Loucy (cell line): Measurements from ENCODE around the gene LYSMD4.
A peak's percentile ranks its signal among the peaks of the same experiment; 100 is the strongest.

Source experiments
- H2AFZ ChIP-seq: fragments of 200-600 bp; sonication (generic); 2 replicates; pipeline ENCODE4 v1.6.0; 2016; ENCODE audit warnings: antibody characterized with exemption, mild to moderate bottlenecking, low read length, moderate library complexity
- H3F3A ChIP-seq: fragments of 200-600 bp; 2 replicates; pipeline ENCODE4 v1.6.0; 2016; ENCODE audit warnings: antibody characterized with exemption, low read depth, mild to moderate bottlenecking
- H3K27me3 ChIP-seq: fragments of 200-600 bp; sonication (generic); 2 replicates; pipeline ENCODE4 v1.6.1; 2014; ENCODE audit warnings: low read length, mild to moderate bottlenecking; ENCODE audit not compliant: insufficient read depth, poor library complexity, severe bottlenecking
- H3K36me3 ChIP-seq: fragments of 200-600 bp; sonication (generic); 2 replicates; pipeline ENCODE4 v1.6.1; 2016; ENCODE audit warnings: low read length; ENCODE audit not compliant: insufficient read depth
- H3K4me1 ChIP-seq: fragments of 200-600 bp; sonication (generic); 2 replicates; pipeline ENCODE4 v1.5.1; 2014; ENCODE audit warnings: low read length, mild to moderate bottlenecking; ENCODE audit not compliant: insufficient read depth, poor library complexity, severe bottlenecking
- H3K4me2 ChIP-seq: fragments of 200-600 bp; sonication (generic); 2 replicates; pipeline ENCODE4 v1.6.0; 2014; ENCODE audit warnings: antibody characterized with exemption, low read length, low read depth, mild to moderate bottlenecking; ENCODE audit not compliant: poor library complexity, severe bottlenecking
- H3K4me3 ChIP-seq: fragments of 200-600 bp; sonication (generic); 2 replicates; pipeline ENCODE4 v1.5.1; 2014; ENCODE audit warnings: low read length, mild to moderate bottlenecking, mixed read lengths; ENCODE audit not compliant: poor library complexity, severe bottlenecking
- H3K79me2 ChIP-seq: fragments of 200-600 bp; sonication (generic); 2 replicates; pipeline ENCODE4 v1.6.1; 2014; ENCODE audit warnings: low read length; ENCODE audit not compliant: insufficient read depth
- H3K9ac ChIP-seq: fragments of 200-600 bp; sonication (generic); 2 replicates; pipeline ENCODE4 v1.6.0; 2014; ENCODE audit warnings: mild to moderate bottlenecking, low read depth, low read length, moderate library complexity; ENCODE audit not compliant: poor library complexity, severe bottlenecking
- H3K9me2 ChIP-seq: fragments of 200-600 bp; sonication (generic); replicated peaks from 2 replicates; pipeline ENCODE4 v1.6.1; 2016; ENCODE audit warnings: low read depth, low read length, mixed read lengths
- H3K9me3 ChIP-seq: fragments of 200-600 bp; sonication (generic); 2 replicates; pipeline ENCODE4 v1.6.1; 2014; ENCODE audit warnings: mild to moderate bottlenecking, antibody characterized with exemption, low read length, low read depth; ENCODE audit not compliant: insufficient read depth
- H4K20me1 ChIP-seq: fragments of 200-600 bp; sonication (generic); 2 replicates; pipeline ENCODE4 v1.6.0; 2014; ENCODE audit warnings: antibody characterized with exemption, low read length, mild to moderate bottlenecking; ENCODE audit not compliant: insufficient read depth, poor library complexity, severe bottlenecking
- EZH2phosphoT487 ChIP-seq: fragments of 200-600 bp; IDR thresholded peaks from 2 replicates; pipeline ENCODE4 v1.6.1; 2018; ENCODE audit warnings: antibody characterized with exemption, mild to moderate bottlenecking, moderate library complexity, borderline replicate concordance
- TF ChIP-seq, protein P1 (sequence below): fragments of 200-600 bp; sonication (generic); conservative IDR thresholded peaks from 2 replicates; pipeline ENCODE4 v1.5.1; 2014; ENCODE audit warnings: mild to moderate bottlenecking, antibody characterized with exemption, low read length

Gene LYSMD4

GRCh38 chr15:99703603-99704443 is 29.4 kb downstream of the LYSMD4 start:
- H3K79me2 ChIP-seq = no peaks in the 10 kb centered on the region
- H3K27me3 ChIP-seq = no peaks in the 10 kb centered on the region
- no peak overlapping the region for H2AFZ ChIP-seq
- H3K9ac ChIP-seq = no peak overlapping the region
- H3K9me3 ChIP-seq = no peaks in the 10 kb centered on the region
- no peaks in the 10 kb centered on the region for H3K4me1 ChIP-seq
- no peak for TF ChIP-seq EZH2phosphoT487
- TF ChIP-seq, protein P1, sequence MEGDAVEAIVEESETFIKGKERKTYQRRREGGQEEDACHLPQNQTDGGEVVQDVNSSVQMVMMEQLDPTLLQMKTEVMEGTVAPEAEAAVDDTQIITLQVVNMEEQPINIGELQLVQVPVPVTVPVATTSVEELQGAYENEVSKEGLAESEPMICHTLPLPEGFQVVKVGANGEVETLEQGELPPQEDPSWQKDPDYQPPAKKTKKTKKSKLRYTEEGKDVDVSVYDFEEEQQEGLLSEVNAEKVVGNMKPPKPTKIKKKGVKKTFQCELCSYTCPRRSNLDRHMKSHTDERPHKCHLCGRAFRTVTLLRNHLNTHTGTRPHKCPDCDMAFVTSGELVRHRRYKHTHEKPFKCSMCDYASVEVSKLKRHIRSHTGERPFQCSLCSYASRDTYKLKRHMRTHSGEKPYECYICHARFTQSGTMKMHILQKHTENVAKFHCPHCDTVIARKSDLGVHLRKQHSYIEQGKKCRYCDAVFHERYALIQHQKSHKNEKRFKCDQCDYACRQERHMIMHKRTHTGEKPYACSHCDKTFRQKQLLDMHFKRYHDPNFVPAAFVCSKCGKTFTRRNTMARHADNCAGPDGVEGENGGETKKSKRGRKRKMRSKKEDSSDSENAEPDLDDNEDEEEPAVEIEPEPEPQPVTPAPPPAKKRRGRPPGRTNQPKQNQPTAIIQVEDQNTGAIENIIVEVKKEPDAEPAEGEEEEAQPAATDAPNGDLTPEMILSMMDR = peak; percentile 53
- no peaks in the 10 kb centered on the region for H4K20me1 ChIP-seq
- H3K4me3 ChIP-seq = no peak overlapping the region
- no peaks in the 10 kb centered on the region for H3K9me2 ChIP-seq
- H3K36me3 ChIP-seq = no peaks in the 10 kb centered on the region
- H3F3A ChIP-seq = no peaks in the 10 kb centered on the region
- H3K4me2 ChIP-seq = no peak overlapping the region

DNA sequence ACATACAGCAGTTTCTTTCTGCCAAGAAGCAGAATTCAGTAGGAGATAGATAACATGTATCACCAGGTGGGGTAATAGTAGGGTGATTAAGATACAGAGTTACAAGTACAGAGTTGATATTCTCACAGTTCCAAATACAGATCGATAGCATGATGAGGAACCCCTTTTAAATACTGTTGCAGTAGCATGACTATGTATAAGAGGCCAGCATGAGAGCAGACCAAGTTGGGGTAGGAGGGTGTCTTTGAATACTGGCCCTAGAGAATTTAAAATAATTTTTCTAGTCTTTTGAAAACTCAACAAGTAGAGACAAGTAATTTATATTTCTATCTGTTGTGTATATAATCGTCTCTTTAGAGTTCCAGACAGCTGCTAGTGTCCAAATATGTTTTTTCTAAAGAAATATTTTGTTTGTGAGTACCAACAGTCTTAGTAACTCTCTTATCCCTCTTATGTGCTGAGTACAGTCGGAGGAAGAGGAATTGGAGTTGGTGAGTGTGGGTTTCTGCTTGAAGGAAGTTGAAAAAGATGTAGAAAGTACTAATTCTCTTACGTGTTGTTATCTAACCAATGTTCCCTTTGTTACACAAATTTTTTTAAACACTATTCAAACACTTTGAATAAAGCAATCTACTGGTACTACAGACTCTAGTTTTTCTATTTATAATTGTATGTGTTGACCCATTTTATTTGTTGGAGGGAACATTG is 30.2 kb downstream of the LYSMD4 start:
- Histone ChIP-seq H3K4me2 (no peak overlapping the region), H3K4me3 (no peak overlapping the region), H3F3A (no peaks in the 10 kb centered on the region), H2AFZ (no peak overlapping the region), H4K20me1 (no peaks in the 10 kb centered on the region), H3K9me2 (no peaks in the 10 kb centered on the region), H3K9ac (no peak overlapping the region), H3K9me3 (no peaks in the 10 kb centered on the region), H3K4me1 (no peaks in the 10 kb centered on the region), H3K36me3 (no peaks in the 10 kb centered on the region), H3K79me2 (no peaks in the 10 kb centered on the region), H3K27me3 (no peaks in the 10 kb centered on the region)
- TF ChIP-seq, protein P1 = no peak
- no peak for TF ChIP-seq EZH2phosphoT487

DNA sequence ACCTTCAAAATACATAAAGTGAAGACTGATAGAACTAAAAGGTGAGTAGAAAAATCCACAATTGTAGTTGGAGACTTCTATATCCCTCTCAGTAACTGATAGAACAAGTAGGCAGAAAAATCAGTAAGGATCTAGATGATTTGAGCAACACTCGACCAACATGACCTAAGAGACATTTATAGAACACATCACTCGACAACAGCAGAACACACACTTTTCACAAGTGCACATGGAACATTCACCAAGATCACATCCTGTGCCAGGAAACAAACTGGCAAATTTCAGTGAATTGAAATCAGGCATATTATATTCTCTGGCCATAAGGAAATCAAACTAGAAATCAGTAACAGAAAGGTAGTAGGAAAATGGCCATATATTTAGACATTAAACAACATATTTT is 37.1 kb downstream of the LYSMD4 start:
- Histone ChIP-seq H3K9ac (no peak overlapping the region), H2AFZ (no peak overlapping the region), H3K9me2 (no peaks in the 10 kb centered on the region), H3F3A (no peaks in the 10 kb centered on the region), H3K4me1 (no peaks in the 10 kb centered on the region), H3K9me3 (no peaks in the 10 kb centered on the region), H3K36me3 (peaks cover 52% of the 10 kb centered on the region; the same call in 1 of the 2 replicates), H3K4me2 (no peak overlapping the region), H3K27me3 (no peaks in the 10 kb centered on the region), H3K79me2 (no peaks in the 10 kb centered on the region), H3K4me3 (no peak overlapping the region), H4K20me1 (no peaks in the 10 kb centered on the region)
- TF ChIP-seq, protein P1 = no peak
- TF ChIP-seq EZH2phosphoT487 = no peak
